ENCODE results near the gene NCKAP5. TPM values are rescaled to one million over a fixed set of nuclear protein-coding genes. Genes with fewer than 3 reads are reported as not detected.

Gene NCKAP5
- total RNA-seq, 1 donor from 2014 or later = 18.4 TPM

- DNase-seq = no peak
Observed at GRCh38 chr2:132984731-132985130, 583.5 kb downstream of the NCKAP5 start.

- no peak for DNase-seq
Observed at GRCh38 chr2:132980304-132980703, 588.0 kb downstream of the NCKAP5 start.

GRCh38 chr2:132979339-132980093 lies 588.7 kb downstream of the NCKAP5 start:
- DNase-seq = no peak

- peak; percentile 16 for DNase-seq
Observed at GRCh38 chr2:132978840-132979239, 589.4 kb downstream of the NCKAP5 start.

GRCh38 chr2:132977812-132978529 lies 590.3 kb downstream of the NCKAP5 start:
- peak; percentile 14 for DNase-seq

GRCh38 chr2:132975193-132976105 lies 592.8 kb downstream of the NCKAP5 start:
- DNase-seq = no peak

GRCh38 chr2:132974467-132975095 lies 593.7 kb downstream of the NCKAP5 start:
- no peak for DNase-seq

- DNase-seq = no peak
Observed at GRCh38 chr2:132971310-132972061, 596.8 kb downstream of the NCKAP5 start.

GRCh38 chr2:132969371-132969985 lies 598.8 kb downstream of the NCKAP5 start:
- no peak for DNase-seq

GRCh38 chr2:132965460-132965859 lies 602.8 kb downstream of the NCKAP5 start:
- DNase-seq = no peak

- no peak for DNase-seq
Observed at GRCh38 chr2:132963161-132963560, 605.1 kb downstream of the NCKAP5 start.

- no peak for DNase-seq
Observed at GRCh38 chr2:132958887-132959286, 609.4 kb downstream of the NCKAP5 start.

GRCh38 chr2:132955871-132956615 lies 612.2 kb downstream of the NCKAP5 start:
- no peak for DNase-seq

GRCh38 chr2:132953771-132954170 lies 614.5 kb downstream of the NCKAP5 start:
- DNase-seq = no peak

GRCh38 chr2:132951008-132951714 lies 617.1 kb downstream of the NCKAP5 start:
- no peak for DNase-seq

GRCh38 chr2:132949108-132949507 lies 619.2 kb downstream of the NCKAP5 start:
- DNase-seq = no peak

GRCh38 chr2:132948211-132948610 lies 620.1 kb downstream of the NCKAP5 start:
- no peak for DNase-seq

- peak; percentile 44 for DNase-seq
Observed at GRCh38 chr2:132943829-132944228, 624.4 kb downstream of the NCKAP5 start.

GRCh38 chr2:132941296-132942020 lies 626.8 kb downstream of the NCKAP5 start:
- DNase-seq = no peak

All from tongue (tissue), 2 donors.